Measurements from ENCODE around the gene NR3C2. TPM values are rescaled to one million over a fixed set of nuclear protein-coding genes. Genes with fewer than 3 reads are reported as not detected.

The NR3C2 gene
- total RNA-seq, 1 donor from 2014 or later, result 31.4 TPM

DNA sequence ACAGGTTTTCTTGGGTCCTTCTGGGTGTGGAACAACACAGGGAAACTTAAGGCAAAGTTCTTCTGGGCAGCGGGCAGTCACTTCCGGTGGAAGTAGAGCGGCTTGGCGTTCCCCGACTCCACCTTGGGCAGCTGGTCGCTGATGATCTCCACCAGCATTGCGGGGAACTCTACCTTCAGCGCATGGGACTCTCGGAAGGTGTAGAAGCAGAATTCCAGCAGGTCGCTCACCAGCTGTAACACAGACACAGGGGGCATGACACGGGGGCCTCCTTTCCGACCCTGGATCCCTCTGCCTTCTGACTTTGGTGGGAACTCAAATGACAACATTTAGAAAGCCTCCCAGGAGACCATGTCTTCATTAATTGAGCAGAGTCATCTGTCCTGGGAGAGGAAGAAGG, 360.9 kb downstream of the NR3C2 start:
- TF ChIP-seq, protein P1, sequence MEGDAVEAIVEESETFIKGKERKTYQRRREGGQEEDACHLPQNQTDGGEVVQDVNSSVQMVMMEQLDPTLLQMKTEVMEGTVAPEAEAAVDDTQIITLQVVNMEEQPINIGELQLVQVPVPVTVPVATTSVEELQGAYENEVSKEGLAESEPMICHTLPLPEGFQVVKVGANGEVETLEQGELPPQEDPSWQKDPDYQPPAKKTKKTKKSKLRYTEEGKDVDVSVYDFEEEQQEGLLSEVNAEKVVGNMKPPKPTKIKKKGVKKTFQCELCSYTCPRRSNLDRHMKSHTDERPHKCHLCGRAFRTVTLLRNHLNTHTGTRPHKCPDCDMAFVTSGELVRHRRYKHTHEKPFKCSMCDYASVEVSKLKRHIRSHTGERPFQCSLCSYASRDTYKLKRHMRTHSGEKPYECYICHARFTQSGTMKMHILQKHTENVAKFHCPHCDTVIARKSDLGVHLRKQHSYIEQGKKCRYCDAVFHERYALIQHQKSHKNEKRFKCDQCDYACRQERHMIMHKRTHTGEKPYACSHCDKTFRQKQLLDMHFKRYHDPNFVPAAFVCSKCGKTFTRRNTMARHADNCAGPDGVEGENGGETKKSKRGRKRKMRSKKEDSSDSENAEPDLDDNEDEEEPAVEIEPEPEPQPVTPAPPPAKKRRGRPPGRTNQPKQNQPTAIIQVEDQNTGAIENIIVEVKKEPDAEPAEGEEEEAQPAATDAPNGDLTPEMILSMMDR (IDR thresholded peaks at IDR 0.05), result no peak
- no peak overlapping the region for H3K27ac ChIP-seq
- no peak overlapping the region for H3K4me3 ChIP-seq
- intact Hi-C loops (cut with DNase I), result no loop called here
- no peaks in the 10 kb centered on the region for H3K9me3 ChIP-seq
- H3K36me3 ChIP-seq, result peaks cover 27% of the 10 kb centered on the region
- no peaks in the 10 kb centered on the region for H3K27me3 ChIP-seq (ENCODE audit: low read depth)
- ATAC-seq (no peak), DNase-seq (no peak)
- H3K4me1 ChIP-seq, result no peaks in the 10 kb centered on the region

DNA sequence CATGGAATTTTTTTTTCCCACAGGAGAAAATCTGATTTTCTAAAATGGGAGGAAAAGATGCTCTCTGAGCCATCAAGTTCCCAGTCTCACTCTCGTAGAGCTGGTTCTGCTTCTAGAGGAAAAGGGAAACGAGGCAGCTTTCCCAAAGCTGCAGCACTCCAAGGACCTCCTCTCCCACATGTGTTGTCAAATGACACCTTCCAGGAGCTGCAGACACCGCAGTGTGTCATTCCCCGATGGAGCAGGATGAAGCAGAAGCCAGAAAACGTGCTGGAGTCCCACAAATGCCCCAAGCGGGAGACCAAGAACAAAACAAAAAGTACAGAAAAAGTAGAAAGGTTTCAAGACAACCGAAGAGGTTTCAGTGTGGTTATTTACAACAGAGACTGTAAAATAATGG, 362.3 kb downstream of the NR3C2 start:
- H3K27ac ChIP-seq, result no peak overlapping the region
- intact Hi-C loops (cut with DNase I), result no loop called here
- H3K9me3 ChIP-seq, result peaks cover 7% of the 10 kb centered on the region
- H3K4me1 ChIP-seq, result no peaks in the 10 kb centered on the region
- no peak for DNase-seq
- TF ChIP-seq, protein P1 (IDR thresholded peaks at IDR 0.05), result no peak
- no peak overlapping the region for H3K4me3 ChIP-seq
- H3K27me3 ChIP-seq (ENCODE audit: low read depth), result no peaks in the 10 kb centered on the region
- ATAC-seq, result no peak
- H3K36me3 ChIP-seq, result peaks cover 27% of the 10 kb centered on the region

- intact Hi-C loops (cut with DNase I), result no loop called here
- no peaks in the 10 kb centered on the region for H3K4me1 ChIP-seq
- DNase-seq (no peak), ATAC-seq (no peak)
- H3K27me3 ChIP-seq (ENCODE audit: low read depth), result no peaks in the 10 kb centered on the region
- TF ChIP-seq, protein P1 (IDR thresholded peaks at IDR 0.05), result no peak
- H3K4me3 ChIP-seq, result no peak overlapping the region
- no peak overlapping the region for H3K27ac ChIP-seq
- H3K9me3 ChIP-seq, result peaks cover 7% of the 10 kb centered on the region
- peaks cover 32% of the 10 kb centered on the region for H3K36me3 ChIP-seq
Observed at GRCh38 chr4:148078061-148078460, 364.2 kb downstream of the NR3C2 start.

GRCh38 chr4:148077581-148077980, 364.6 kb downstream of the NR3C2 start:
- Histone ChIP-seq H3K27me3 (ENCODE audit: low read depth) (no peaks in the 10 kb centered on the region), H3K36me3 (peaks cover 35% of the 10 kb centered on the region), H3K9me3 (peaks cover 7% of the 10 kb centered on the region), H3K4me3 (no peak overlapping the region), H3K27ac (no peak overlapping the region), H3K4me1 (no peaks in the 10 kb centered on the region)
- TF ChIP-seq, protein P1 (IDR thresholded peaks at IDR 0.05), result no peak
- ATAC-seq, result no peak
- DNase-seq, result no peak
- intact Hi-C loops (cut with DNase I), result no loop called here

DNA sequence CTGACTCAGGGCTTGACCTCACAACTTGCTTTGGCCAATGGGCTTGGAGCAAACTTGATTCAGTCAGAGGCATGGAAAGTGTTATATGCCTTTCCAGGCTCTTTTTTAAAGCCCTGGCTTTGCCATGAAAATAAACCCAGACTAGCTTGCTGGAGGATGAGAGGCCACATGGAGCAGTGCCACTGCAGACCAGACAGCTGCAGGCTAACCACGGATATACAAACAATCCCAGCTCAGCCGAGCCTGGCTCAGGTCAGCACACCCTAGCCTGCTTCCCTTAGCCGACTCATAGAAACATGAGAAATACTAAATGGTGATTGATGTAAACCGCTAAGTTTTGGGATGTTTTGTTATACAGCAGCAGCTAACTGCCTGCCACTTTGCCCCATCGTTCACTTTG, 365.2 kb downstream of the NR3C2 start:
- Histone ChIP-seq H3K4me1 (no peaks in the 10 kb centered on the region), H3K36me3 (peaks cover 37% of the 10 kb centered on the region), H3K27me3 (ENCODE audit: low read depth) (no peaks in the 10 kb centered on the region), H3K4me3 (no peak overlapping the region), H3K27ac (no peak overlapping the region), H3K9me3 (peaks cover 7% of the 10 kb centered on the region)
- TF ChIP-seq, protein P1 (IDR thresholded peaks at IDR 0.05), result no peak
- intact Hi-C loops (cut with DNase I), result no loop called here
- ATAC-seq (no peak), DNase-seq (no peak)

GRCh38 chr4:148075438-148075837, 366.8 kb downstream of the NR3C2 start:
- Histone ChIP-seq H3K4me3 (no peak overlapping the region), H3K27me3 (ENCODE audit: low read depth) (no peaks in the 10 kb centered on the region), H3K9me3 (peaks cover 7% of the 10 kb centered on the region), H3K27ac (no peak overlapping the region), H3K36me3 (peaks cover 27% of the 10 kb centered on the region), H3K4me1 (no peaks in the 10 kb centered on the region)
- ATAC-seq, result no peak
- DNase-seq, result no peak
- TF ChIP-seq, protein P1 (IDR thresholded peaks at IDR 0.05), result no peak
- intact Hi-C loops (cut with DNase I), result no loop called here

Measured in lower lobe of right lung (tissue), 2 donors.